HG02973 (cell line): ENCODE data around the gene KRTAP10-3.
"Not testable (repeated sequence)": the region's sequence is repeated elsewhere in the genome, so short reads cannot be mapped to it uniquely, and the experiment has no call there.

Experiments used
- ATAC-seq: cut with Tn5 transposase; IDR thresholded peaks from one replicate; pipeline ENCODE4 v1.9.1; 2021; ENCODE audit warnings: moderate library complexity; ENCODE audit not compliant: unreplicated experiment

KRTAP10-3 gene, protein sequence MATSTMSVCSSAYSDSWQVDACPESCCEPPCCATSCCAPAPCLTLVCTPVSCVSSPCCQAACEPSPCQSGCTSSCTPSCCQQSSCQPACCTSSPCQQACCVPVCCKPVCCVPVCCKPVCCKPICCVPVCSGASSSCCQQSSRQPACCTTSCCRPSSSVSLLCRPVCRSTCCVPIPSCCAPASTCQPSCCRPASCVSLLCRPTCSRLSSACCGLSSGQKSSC

DNA sequence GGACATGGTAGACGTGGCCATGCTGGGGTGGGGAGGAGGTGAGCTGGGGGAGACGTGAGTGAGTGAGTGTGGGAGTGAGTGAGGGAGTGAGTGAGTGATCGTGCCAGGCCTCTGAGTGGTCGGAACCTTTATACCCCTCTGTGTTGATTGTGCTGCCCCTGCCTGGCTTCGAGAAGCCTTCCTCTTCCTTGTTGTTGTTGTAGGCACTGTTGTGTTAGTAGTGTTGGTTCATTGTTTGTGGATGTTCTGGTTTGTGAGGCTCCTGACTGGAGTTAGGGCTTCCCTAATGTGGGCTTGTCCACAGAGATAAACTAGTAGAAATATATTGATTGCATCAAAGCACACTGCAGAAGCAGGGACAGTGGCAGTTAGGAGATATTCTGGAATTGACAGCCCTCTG, at the start of gene KRTAP10-3:
KRTAP10-3 (minus strand) TSS at position 101 of the 400 bp plus-strand sequence; CDS start at position 21, 80 bp downstream.
- no peak for ATAC-seq

DNA sequence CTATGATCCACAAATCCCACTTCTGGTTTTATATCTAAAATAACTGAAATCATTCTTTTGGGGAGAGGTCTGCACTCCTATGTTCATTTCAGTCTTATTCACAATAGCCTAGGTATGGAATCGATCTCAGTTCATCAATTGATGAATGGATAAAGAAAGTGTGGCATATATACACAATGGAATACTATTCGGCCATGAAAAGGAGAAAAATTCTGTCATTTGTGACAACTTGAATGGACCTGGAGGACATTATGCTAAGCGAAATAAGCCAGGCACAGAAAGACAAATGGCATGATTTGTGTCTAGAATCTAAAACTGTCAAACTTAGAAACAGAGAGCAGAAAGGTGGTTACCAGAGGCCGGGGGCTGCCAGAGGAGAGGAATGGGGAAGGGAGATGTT, 47.9 kb upstream of the KRTAP10-3 start:
- ATAC-seq: no peak

DNA sequence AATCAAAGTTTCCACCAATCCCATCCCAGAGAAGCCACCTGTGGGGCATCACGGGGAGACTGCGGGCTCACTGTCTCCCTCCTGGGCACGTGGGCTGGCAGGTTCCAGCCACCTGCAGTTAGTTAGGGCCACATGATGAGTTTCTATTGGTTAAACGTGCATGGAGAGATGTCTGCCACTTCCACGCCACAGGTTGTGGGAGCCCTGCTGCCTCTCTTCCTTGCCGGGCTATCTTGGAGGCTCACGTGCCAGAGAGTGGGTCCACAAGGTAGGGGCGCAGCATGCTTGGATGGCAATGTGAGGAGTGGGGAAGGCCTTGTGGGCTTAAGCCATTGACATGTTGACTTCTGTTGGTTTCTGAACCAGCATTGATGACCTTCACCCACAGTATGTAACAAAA, 45.3 kb upstream of the KRTAP10-3 start:
- ATAC-seq: no peak

DNA sequence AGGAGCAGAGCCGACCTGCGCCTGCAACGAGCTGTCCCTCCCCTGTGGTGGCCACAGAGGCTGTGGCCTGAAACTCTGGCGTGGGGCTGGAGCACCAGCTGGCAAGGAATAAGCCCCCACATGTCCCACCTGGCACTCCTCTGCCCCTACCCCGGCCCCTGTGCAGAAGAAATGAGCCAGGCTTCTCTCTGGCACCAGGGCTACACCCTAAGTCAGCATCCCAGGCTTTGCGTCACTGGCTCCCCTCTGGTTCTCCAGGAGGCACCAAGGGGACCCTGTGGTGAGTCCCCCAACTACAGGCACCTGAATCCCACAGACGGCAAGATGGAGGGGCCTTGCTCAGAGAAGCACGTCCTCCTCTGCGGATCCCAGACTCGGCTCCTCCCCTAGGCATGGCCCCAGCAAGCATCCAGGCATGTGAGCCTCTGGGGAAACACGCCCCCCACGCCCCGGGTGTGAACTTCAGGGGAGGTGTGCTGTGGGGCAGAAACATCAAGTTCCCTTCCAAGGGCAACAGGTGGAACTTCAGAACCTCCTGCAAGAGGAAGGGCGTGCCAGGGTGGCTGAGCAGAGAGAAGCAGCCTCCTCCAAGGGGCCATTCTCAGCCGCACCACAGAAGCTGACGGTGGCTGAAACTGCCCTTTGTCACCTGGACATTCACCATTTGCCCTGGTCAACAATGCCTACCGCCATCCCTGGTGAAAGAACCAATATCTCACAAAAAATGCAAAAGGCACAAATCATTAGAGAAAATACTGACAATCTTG, 44.7 kb upstream of the KRTAP10-3 start:
- no peak for ATAC-seq

DNA sequence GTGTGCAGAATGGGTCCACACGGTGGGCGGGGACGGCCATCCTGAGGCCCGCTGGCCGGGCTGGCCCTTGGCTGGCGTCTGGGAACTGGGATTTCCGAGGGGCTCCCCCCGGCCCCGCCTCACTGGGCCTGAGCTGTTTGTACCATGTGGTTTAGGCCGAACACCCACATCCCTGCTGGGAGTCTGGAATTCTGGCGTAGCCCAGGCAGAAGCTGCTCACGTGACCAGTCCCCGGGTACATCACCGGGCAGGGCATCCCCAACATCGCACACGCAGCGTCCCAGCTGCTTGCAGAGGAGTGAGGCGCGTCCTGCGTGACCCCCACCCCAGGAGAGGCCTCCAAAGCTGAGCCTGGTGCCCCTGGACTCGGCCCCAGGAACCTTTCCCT, 43.9 kb upstream of the KRTAP10-3 start:
- no peak for ATAC-seq

DNA sequence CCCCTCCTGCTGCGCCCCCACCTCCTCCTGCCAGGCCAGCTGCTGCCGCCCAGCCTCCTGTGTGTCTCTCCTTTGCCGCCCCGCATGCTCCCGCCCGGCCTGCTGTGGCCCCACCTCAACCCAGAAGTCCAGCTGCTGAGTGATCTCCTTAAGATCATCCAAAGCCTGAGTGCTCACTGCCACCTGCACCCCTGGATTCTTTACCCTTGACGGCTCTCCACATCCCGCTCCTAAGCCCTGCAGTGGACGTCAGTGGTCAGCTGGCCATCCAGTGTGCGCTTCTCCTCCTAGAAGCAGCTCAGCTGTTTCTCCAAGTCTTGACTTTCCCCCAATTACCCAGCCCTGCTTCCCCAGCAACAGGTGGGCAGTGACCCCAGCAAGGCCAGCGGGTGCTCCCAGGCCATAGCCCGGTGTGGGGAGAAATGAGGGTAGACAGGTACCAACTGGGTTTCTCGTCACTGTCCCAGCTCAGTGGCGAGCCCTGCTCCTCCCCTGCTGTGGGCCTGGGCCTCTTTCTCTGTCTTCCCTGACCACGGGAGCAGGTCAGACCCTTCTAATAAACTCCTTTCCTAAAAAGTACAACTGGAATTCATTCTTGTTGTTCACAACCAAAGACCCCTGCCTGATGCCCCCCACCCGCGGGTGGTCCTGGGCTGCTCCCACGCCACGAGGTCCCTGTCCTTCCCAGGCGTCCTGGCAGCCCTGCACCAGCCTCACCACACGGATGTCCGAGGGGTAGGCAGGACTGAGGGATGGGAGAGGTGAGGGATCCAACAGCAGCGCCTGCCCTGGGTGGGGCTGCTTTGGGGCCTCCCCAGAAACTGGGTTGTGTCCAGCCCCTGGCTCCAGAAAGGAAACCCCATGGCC, 43.2 kb upstream of the KRTAP10-3 start:
- no peak for ATAC-seq

DNA sequence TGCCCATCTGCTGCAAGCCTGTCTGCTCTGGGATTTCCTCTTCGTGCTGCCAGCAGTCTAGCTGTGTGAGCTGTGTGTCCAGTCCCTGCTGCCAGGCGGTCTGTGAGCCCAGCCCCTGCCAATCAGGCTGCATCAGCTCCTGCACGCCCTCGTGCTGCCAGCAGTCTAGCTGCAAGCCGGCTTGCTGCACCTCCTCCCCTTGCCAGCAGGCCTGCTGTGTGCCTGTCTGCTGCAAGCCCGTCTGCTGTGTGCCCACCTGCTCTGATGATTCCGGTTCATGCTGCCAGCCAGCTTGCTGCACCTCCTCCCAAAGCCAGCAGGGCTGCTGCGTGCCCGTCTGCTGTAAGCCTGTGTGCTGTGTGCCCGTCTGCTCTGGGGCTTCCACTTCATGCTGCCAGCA, 42.5 kb upstream of the KRTAP10-3 start:
- ATAC-seq: not testable (repeated sequence)

DNA sequence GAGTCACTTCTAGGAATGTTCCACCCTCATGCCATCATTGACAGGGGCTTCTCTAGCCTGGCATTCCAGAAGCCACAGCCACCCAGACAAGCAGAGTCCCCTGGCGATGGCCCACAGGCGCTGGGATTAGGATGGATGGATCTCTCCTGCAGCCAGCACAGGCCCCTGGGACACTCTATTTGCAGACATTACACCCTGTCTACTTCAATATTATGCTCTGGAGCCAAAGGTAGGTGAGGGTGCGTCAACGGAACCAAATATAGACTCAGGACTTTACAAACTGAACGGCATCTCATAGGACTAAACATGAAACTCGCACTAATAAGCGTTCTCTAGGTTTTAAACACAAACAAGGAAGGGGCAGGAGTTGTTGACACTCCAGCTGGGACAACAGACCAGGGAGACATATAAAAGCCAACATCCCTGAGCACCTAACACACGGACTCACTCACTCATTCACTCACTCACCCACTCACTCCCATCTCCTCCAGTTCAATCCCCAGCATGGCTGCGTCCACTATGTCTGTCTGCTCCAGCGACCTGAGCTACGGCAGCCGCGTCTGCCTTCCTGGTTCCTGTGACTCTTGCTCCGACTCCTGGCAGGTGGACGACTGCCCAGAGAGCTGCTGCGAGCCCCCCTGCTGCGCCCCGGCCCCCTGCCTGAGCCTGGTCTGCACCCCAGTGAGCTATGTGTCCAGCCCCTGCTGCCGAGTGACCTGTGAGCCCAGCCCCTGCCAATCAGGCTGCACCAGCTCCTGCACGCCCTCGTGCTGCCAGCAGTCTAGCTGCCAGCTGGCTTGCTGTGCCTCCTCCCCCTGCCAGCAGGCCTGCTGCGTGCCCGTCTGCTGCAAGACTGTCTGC, 41.8 kb upstream of the KRTAP10-3 start, which contains the start of gene KRTAP10-7:
KRTAP10-7 (plus strand) TSS at position 480 of the 861 bp plus-strand sequence; CDS start at position 505, 25 bp downstream.
- not testable (repeated sequence) for ATAC-seq

DNA sequence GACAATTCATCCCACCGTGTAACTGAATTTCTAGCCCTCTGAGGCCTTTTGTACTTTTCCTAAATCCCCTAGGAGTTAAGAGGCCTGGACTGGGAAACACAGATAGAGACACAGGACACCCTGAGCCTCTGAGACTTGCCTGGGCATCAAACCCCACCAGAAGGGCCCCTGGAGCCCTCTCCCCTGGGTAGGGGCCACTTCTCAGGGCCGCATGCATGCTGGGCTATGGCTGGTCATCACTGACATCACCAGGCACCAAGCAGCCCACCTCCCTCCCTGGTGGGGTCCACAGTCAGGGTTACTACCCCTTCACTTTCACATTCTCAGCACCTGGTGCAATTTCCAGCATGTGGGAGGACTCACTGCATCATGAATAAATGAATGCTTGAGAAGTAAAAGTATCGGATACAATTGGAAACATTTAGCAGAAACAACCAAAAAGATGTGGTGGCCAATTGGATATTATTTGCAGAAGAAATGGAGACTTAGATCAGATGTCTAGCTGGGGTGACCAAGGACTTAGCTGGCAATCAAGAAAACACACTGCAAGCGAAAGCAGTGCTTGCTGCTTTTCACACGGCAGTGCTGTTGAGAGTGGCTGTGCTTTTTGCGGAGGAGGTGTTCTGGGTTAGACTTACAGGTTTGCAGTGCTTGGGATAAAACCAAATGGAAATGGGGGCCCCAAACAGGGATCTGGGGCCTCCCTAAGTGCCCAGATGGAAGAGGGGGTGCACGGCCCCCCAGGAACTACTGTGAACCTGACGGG, 40.9 kb upstream of the KRTAP10-3 start:
- ATAC-seq: no peak

DNA sequence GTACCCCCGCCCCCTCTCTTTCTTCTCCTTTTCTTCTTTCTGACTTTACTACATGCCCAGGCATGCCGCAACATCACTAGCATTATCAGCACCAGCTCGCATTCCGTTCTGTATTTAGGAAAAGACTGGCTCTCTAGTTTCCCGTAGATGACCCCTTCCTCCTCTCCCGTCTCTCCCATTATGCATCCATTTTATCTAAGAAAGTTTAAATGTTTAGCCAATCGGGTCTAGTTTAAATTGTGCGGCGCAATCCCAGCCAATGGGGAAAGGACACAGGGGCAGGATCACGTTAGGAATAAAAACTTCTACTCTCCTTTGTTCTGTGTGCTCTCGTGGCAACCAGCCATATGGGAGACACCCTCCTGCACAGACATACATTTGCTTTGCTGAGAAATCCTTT, 39.5 kb upstream of the KRTAP10-3 start:
- ATAC-seq: no peak

DNA sequence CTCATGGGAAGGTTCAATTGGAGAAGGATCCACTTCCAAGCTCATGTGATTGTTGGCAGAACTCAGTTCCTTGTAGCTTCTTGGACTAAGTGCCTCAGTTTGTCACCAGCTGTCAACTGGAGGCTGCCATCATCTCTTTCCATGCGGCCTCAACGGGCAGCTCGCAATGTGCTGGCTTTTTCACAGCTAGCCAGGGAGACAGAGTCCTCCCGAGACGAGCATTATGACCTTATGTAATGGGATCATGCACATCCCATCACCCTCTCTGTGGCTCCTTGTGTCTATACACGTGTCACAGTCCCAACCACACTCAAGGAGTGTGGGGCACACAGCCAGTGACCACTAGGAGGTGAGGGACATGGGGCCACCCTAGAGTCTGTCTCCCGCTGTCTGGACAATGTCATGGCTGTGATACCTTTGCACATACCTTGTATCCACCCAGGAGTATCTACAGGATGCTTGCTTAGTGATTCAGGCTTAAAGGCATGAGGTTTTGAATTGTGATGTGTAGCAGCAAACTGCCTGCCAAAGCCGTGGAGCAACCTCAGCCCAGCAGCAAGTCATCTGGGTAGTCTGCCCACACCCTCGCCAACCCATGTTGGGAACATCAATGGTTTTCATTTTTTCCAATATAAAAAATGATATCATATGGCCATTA, 37.6 kb upstream of the KRTAP10-3 start:
- ATAC-seq: no peak

DNA sequence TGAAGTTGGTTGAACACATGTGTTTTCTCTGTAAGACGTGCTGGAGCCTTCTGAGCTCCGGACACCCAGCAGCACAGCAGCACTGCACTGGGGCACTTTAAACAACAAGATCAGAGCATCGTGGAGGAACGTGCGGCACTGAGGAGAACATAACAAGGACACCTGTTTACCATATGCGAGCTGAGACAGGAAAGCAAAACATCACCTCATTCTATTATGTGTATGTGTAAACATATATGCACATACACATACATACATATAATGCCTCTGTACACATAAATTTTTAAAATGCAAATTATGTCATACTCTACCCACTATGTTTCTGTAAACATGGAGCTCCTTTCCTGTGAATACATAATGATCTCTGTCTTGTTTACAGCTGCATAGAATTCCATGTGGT, 36.9 kb upstream of the KRTAP10-3 start:
- no peak for ATAC-seq

DNA sequence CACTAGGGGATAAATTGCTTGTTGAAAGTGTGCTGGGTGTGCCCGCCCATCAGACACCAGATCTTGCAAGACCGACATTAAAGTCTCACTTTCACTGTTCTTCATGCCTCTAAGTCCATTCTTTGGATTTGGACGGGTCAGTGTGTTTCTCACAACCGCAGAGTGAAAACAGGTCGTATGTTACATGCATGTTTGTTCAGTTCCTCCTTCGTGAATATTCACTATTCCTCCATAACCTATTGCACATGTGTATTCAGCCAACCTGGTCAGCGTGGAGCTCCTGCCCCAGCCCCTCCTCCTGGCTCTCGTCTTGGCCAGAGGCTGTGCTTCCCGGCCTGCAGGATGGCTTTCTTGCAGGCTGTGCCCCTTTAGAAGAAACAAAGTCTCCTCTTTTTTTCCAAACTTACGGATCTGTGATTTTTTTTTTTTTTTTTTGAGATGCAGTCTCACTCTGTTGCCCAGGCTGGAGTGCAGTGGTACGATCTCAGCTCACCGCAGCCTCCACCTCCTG, 35.9 kb upstream of the KRTAP10-3 start:
- ATAC-seq: no peak

DNA sequence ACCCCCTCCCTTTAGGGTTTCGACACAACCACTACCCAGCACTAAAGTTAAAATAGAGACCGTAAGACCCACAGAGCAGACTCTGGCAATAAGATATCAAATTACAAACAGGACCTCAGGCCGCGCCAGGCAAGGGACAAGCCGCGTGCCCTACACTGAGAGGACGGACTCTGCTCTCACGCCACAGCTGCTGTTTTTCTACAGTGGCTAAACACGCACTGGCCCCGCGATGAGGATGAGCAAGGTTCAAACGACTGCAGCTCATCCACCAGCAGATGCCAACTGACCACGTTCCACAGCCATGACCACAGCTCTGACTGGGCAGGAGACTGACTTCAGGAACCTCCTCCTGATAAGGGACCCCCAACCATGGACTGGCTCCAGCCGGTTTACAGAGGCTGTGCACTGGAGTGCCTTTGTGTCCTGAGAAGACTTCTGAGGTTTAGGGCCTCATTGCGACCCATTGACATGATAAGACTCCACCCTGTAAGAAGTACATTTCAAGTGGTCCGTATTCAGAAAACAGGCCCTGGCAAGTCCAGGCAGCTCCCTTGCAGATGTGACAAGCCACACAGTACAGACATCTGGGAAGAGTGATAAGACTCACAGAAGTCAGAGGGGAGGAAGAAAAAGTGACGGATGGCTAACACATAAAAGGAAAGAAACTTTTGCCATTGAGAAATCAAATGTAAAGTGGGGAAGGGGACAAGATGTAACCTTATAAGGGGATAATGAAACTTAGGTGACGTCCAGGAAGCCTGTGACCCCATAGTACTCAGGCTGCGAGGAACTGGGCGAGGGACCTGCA, 35.2 kb upstream of the KRTAP10-3 start:
- ATAC-seq: no peak

DNA sequence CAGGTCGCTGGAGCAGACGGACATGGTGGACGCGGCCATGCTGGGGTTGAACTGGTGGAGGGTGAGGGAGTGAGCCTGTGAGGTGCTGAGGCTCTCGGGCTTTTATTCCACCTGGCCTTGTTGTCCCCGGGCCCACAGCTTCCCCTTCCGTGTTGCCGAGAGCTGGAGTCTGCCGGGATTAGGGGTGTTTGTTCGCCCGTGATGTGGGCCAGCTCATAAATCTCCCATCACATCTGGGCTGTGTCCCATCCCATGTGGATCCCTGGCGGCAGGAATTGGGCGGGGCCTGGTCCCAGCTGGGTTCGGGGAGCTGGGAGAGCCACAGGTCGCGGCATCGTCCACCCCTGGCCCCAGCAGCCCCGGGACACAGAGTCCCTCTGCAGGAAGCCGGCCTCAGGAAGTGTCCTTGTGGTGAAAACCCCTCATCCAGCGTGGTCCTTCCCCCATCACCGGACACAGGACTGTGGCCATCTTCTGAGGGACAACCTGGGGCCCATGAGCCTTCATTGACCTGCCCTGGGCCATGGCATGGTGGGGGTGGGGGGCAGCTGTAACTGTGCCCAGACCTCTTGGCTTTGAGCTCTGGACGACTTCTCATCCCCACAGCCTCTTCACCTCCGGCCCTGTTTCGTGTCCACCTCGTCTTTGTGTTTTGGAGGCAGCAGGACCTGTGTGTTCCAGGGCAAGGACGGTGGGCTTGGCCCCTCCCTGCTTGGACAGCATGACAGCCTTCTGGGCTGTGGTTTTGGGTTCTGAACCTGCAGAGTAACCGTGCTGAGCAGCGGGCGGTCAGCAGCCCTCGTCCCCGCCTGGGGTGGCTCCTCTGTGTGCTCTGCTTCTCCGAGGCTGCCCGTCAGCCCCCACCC, 34.1 kb upstream of the KRTAP10-3 start, which contains the start of gene KRTAP10-6:
KRTAP10-6 (minus strand) TSS at position 60 of the 866 bp plus-strand sequence; CDS start at position 39, 21 bp downstream.
- ATAC-seq: no peak

DNA sequence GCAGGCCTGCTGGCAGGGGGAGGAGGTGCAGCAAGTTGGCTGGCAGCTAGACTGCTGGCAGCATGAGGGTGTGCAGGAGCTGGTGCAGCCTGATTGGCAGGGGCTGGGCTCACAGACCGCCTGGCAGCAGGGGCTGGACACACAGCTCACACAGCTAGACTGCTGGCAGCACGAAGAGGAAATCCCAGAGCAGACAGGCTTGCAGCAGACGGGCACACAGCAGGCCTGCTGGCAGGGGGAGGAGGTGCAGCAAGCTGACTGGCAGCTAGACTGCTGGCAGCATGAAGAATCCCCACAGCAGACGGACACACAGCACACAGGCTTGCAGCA, 33.2 kb upstream of the KRTAP10-3 start:
- not testable (repeated sequence) for ATAC-seq
